ENCODE data around the gene SLC35B1. TPM values are rescaled to one million over a fixed set of nuclear protein-coding genes. Genes with fewer than 3 reads are reported as not detected.
A peak's percentile ranks its signal among the peaks of the same experiment; 100 is the strongest.

Gene SLC35B1
- total RNA-seq, 1 donor from 2014 or later: 45.2 TPM

- H3K36me3 Mint-ChIP-seq (ENCODE audit: low read depth): peaks cover 33% of the 10 kb centered on the region
- H3K27ac Mint-ChIP-seq (ENCODE audit: unreplicated experiment): no peak overlapping the region
- DNase-seq (ENCODE audit: low spot score): no peak
- no peaks in the 10 kb centered on the region for H3K9me3 Mint-ChIP-seq (ENCODE audit: low read depth)
- no peak overlapping the region for H3K4me3 Mint-ChIP-seq (ENCODE audit: unreplicated experiment)
- peaks cover 33% of the 10 kb centered on the region for H3K4me1 Mint-ChIP-seq (ENCODE audit: low read depth)
- no peaks in the 10 kb centered on the region for H3K27me3 Mint-ChIP-seq (ENCODE audit: low read depth)
- TF ChIP-seq CTCF (IDR thresholded peaks at IDR 0.05): no peak
Measured at GRCh38 chr17:49705254-49705653, 2.5 kb downstream of the SLC35B1 start.

- H3K4me3 Mint-ChIP-seq (ENCODE audit: unreplicated experiment): no peak overlapping the region
- no peak for DNase-seq (ENCODE audit: low spot score)
- peak; percentile 75 for TF ChIP-seq CTCF (IDR thresholded peaks at IDR 0.05)
- H3K27me3 Mint-ChIP-seq (ENCODE audit: low read depth): no peaks in the 10 kb centered on the region
- no peaks in the 10 kb centered on the region for H3K9me3 Mint-ChIP-seq (ENCODE audit: low read depth)
- peaks cover 38% of the 10 kb centered on the region for H3K36me3 Mint-ChIP-seq (ENCODE audit: low read depth)
- H3K4me1 Mint-ChIP-seq (ENCODE audit: low read depth): peaks cover 25% of the 10 kb centered on the region
- H3K27ac Mint-ChIP-seq (ENCODE audit: unreplicated experiment): no peak overlapping the region
Measured at GRCh38 chr17:49703557-49704277, 4.0 kb downstream of the SLC35B1 start.

- Mint-ChIP-seq H3K36me3 (ENCODE audit: low read depth) (peaks cover 38% of the 10 kb centered on the region), H3K9me3 (ENCODE audit: low read depth) (no peaks in the 10 kb centered on the region), H3K4me3 (ENCODE audit: unreplicated experiment) (no peak overlapping the region)
Measured at GRCh38 chr17:49700960-49701359, 6.8 kb downstream of the SLC35B1 start.

GRCh38 chr17:49699966-49700575, 7.7 kb downstream of the SLC35B1 start:
- Mint-ChIP-seq H3K36me3 (ENCODE audit: low read depth) (peaks cover 33% of the 10 kb centered on the region), H3K4me1 (ENCODE audit: low read depth) (peaks cover 3% of the 10 kb centered on the region), H3K27ac (ENCODE audit: unreplicated experiment) (no peak overlapping the region), H3K4me3 (ENCODE audit: unreplicated experiment) (no peak overlapping the region), H3K9me3 (ENCODE audit: low read depth) (no peaks in the 10 kb centered on the region), H3K27me3 (ENCODE audit: low read depth) (no peaks in the 10 kb centered on the region)
- TF ChIP-seq CTCF (IDR thresholded peaks at IDR 0.05): no peak
- DNase-seq (ENCODE audit: low spot score): peak; percentile 73

More at GRCh38 chr17:49700960-49701359, 6.8 kb downstream of the SLC35B1 start:
- H3K4me1 Mint-ChIP-seq (ENCODE audit: low read depth): peaks cover 6% of the 10 kb centered on the region
- DNase-seq (ENCODE audit: low spot score): peak; percentile 2
- TF ChIP-seq CTCF (IDR thresholded peaks at IDR 0.05): no peak
- H3K27ac Mint-ChIP-seq (ENCODE audit: unreplicated experiment): no peak overlapping the region
- H3K27me3 Mint-ChIP-seq (ENCODE audit: low read depth): no peaks in the 10 kb centered on the region

DNA sequence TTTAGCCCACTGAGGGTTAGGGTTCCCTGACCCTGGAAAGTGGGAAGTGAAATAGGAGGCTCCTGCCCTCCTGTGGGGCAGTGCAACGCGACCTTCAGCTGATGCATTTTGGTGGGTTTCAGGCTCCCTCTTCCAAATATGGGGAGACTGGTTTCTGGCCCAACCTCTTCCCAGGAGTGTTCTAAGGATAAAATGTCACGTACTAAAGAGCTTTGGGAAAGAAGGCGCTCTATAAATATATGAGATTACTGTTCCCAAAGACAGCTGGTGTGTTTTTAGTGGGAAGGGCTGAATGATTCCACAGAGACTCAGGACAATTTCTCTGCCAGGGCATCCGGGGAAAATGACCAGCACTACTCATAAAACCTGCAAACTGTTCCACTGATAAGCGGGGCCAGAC, 9.8 kb downstream of the SLC35B1 start:
- TF ChIP-seq CTCF (IDR thresholded peaks at IDR 0.05): no peak
- Mint-ChIP-seq H3K9me3 (ENCODE audit: low read depth) (no peaks in the 10 kb centered on the region), H3K27ac (ENCODE audit: unreplicated experiment) (no peak overlapping the region), H3K27me3 (ENCODE audit: low read depth) (no peaks in the 10 kb centered on the region), H3K4me1 (ENCODE audit: low read depth) (peaks cover 5% of the 10 kb centered on the region), H3K4me3 (ENCODE audit: unreplicated experiment) (no peak overlapping the region), H3K36me3 (ENCODE audit: low read depth) (peaks cover 22% of the 10 kb centered on the region)
- no peak for DNase-seq (ENCODE audit: low spot score)

All from chondrocyte (in vitro differentiated cells).